KOPT-K1 (cell line): ENCODE results near the gene PHKB.

Experiments used
- H3K27ac ChIP-seq: fragments of 200-600 bp; sonication (generic); 2 replicates; pipeline ENCODE4 v1.5.1; 2016; ENCODE audit warnings: antibody characterized with exemption, mild to moderate bottlenecking, low read depth, low read length; ENCODE audit not compliant: poor library complexity, severe bottlenecking
- H3K36me3 ChIP-seq: fragments of 200-600 bp; sonication (generic); 2 replicates; pipeline ENCODE4 v1.5.1; 2017; ENCODE audit warnings: antibody characterized with exemption, mild to moderate bottlenecking, low read length, moderate library complexity; ENCODE audit not compliant: insufficient read depth
- H3K9me3 ChIP-seq: fragments of 200-600 bp; sonication (generic); 2 replicates; pipeline ENCODE4 v1.5.1; 2017; ENCODE audit warnings: antibody characterized with exemption, low read length, mild to moderate bottlenecking; ENCODE audit not compliant: insufficient read depth, poor library complexity, severe bottlenecking

The PHKB gene

GRCh38 chr16:47481698-47482374, 20.7 kb downstream of the PHKB start:
- Histone ChIP-seq H3K27ac (no peak overlapping the region), H3K9me3 (no peaks in the 10 kb centered on the region), H3K36me3 (no peaks in the 10 kb centered on the region)

GRCh38 chr16:47483616-47484015, 22.5 kb downstream of the PHKB start:
- Histone ChIP-seq H3K36me3 (peaks cover 6% of the 10 kb centered on the region; the same call in 1 of the 2 replicates), H3K27ac (no peak overlapping the region), H3K9me3 (peaks cover 14% of the 10 kb centered on the region)

DNA sequence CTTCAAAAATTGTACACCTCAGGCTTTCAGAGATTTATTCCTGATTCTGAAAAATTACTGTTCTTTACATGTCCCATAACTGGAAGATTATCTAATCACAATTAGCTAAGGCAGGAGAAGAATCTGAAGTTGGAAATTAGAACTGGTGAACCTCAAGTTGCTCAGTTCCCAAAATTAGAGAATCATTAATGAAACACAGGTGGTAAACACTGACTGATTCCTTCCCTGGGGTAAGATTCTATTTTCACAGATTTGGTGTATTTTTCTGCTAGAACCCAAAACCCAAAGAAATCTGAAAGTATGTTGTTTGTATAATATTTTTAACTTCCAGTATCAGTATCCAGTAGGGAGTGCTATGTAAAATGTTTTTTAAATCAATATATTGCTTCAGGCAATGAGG, 25.7 kb downstream of the PHKB start:
- Histone ChIP-seq H3K36me3 (peaks cover 6% of the 10 kb centered on the region; the same call in 1 of the 2 replicates), H3K27ac (no peak overlapping the region), H3K9me3 (peaks cover 46% of the 10 kb centered on the region)

GRCh38 chr16:47488051-47488450, 26.9 kb downstream of the PHKB start:
- peaks cover 58% of the 10 kb centered on the region for H3K9me3 ChIP-seq
- peaks cover 6% of the 10 kb centered on the region; the same call in 1 of the 2 replicates for H3K36me3 ChIP-seq
- H3K27ac ChIP-seq = no peak overlapping the region

- H3K36me3 ChIP-seq = peaks cover 6% of the 10 kb centered on the region; the same call in 1 of the 2 replicates
- H3K27ac ChIP-seq = no peak overlapping the region
- peaks cover 58% of the 10 kb centered on the region for H3K9me3 ChIP-seq
Measured at GRCh38 chr16:47490471-47490870, 29.3 kb downstream of the PHKB start.

GRCh38 chr16:47492036-47492427, 30.9 kb downstream of the PHKB start:
- H3K9me3 ChIP-seq = peaks cover 58% of the 10 kb centered on the region
- H3K36me3 ChIP-seq = peaks cover 6% of the 10 kb centered on the region; the same call in 1 of the 2 replicates
- H3K27ac ChIP-seq = no peak overlapping the region

GRCh38 chr16:47492428-47493377, 31.6 kb downstream of the PHKB start:
- Histone ChIP-seq H3K27ac (no peak overlapping the region), H3K36me3 (peaks cover 5% of the 10 kb centered on the region; the same call in 1 of the 2 replicates), H3K9me3 (peaks cover 54% of the 10 kb centered on the region)

DNA sequence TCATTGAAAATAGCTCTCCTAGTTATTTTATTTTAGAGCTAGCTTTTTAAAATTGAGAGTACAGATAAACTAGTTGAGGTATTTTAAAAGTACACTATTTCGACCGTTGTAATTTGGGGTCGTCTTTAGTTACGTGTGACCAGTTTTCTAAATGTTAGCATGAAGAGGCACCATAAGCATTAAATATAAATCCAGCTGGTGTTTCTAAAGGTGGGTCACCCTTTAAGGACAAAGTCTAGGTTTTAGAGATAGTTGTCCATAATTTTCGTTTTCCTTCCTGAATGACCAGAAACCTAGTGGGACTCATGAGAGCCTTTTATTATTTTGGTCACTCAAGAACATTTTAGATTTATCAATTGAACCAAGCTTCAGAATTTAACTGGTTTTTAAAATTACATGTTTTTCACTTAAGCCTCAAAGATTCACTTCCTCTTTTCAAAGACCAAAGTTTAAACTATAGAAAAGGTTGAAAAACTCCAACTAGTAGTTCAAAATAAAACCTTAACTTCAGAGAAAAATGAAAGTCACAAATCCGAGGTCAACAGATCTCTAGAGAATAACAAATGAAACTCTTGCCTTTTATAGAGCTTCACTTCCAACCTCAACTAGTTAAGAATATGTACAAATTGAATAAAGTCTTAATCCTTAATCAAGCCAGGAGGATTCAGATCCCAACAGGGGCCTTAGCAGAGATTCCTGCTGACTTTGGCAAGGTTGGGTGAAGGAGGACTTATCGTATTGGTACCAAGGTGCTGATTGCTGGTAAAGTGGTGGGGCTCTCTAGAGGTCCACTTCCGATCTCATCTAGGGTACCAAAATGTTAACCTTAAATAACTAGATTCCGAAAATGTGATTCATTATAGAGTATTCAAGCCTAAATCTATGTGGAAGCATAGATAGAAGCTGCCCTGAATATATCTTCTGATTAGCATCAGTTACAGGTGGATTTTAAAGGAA, 32.5 kb downstream of the PHKB start:
- peaks cover 12% of the 10 kb centered on the region; the same call in 1 of the 2 replicates for H3K36me3 ChIP-seq
- peaks cover 44% of the 10 kb centered on the region for H3K9me3 ChIP-seq
- no peak overlapping the region for H3K27ac ChIP-seq

- H3K9me3 ChIP-seq = no peaks in the 10 kb centered on the region
- H3K27ac ChIP-seq = no peak overlapping the region
- H3K36me3 ChIP-seq = peaks cover 55% of the 10 kb centered on the region
Measured at GRCh38 chr16:47499080-47499699, 38.1 kb downstream of the PHKB start.

GRCh38 chr16:47499700-47500264, 38.7 kb downstream of the PHKB start:
- no peaks in the 10 kb centered on the region for H3K9me3 ChIP-seq
- no peak overlapping the region for H3K27ac ChIP-seq
- peaks cover 61% of the 10 kb centered on the region for H3K36me3 ChIP-seq

- peaks cover 62% of the 10 kb centered on the region for H3K36me3 ChIP-seq
- no peak overlapping the region for H3K27ac ChIP-seq
- H3K9me3 ChIP-seq = no peaks in the 10 kb centered on the region
Measured at GRCh38 chr16:47503936-47504335, 42.8 kb downstream of the PHKB start.

DNA sequence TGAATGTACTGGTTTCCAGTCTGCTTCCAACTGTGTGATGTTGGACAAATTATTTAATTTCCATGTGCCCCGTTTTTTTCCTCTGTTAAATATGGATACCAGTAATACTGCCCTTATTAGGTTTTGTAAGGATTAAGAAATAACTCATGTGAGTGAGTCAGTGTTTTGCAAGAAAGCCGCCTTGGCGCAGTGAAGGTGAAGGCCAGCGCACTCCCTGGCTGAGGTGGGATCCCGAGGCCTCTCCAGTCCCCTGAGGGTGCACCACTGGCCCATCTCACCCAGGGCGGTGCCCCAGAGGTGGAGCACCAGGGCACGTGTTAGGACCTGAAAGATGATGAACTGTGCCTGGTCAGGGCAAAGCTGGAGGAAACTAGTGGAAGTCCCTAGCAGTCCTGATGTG, 43.5 kb downstream of the PHKB start:
- Histone ChIP-seq H3K9me3 (no peaks in the 10 kb centered on the region), H3K36me3 (peaks cover 57% of the 10 kb centered on the region), H3K27ac (no peak overlapping the region)

DNA sequence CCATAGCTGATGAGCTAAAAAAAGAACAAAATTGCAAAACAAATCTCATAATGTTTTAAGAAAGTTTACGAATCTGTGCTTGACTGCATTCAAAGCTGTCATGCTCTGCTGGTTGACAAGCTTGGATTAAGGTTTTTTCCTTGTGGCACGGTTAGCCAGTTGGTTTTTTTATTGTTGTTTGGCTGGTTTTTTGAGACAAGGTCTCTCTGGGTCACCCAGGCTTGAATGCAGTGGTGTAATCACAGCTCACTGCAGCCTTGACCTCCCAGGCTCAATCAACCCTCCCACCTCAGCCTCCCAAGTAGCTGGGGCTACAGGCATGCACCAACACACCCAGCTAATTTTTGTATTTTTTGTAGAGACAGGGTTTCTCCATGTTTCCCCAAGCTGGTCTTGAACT, 45.7 kb downstream of the PHKB start:
- Histone ChIP-seq H3K9me3 (no peaks in the 10 kb centered on the region), H3K27ac (no peak overlapping the region), H3K36me3 (peaks cover 59% of the 10 kb centered on the region)

GRCh38 chr16:47507701-47508100, 46.6 kb downstream of the PHKB start:
- Histone ChIP-seq H3K9me3 (no peaks in the 10 kb centered on the region), H3K36me3 (peaks cover 64% of the 10 kb centered on the region), H3K27ac (no peak overlapping the region)
